Activated B cell treated with CpG ODN at 0.5 μM for 24 hours (primary cell): Measurements from ENCODE around the gene ZNF341. TPM values are rescaled to one million over a fixed set of nuclear protein-coding genes. Genes with fewer than 3 reads are reported as not detected.

Source experiments
- ATAC-seq: fragments of 200-7000 bp; cut with Tn5 transposase; one replicate; pipeline ENCODE4 v1.10.0; 2021; ENCODE audit warnings: low read depth, mild to moderate bottlenecking, moderate library complexity
- CTCF ChIA-PET: fragments of 350-600 bp; sonication (Branson Sonifier 250); formaldehyde crosslinking; loops from one replicate; lab custom pipeline; 2021; ENCODE audit warnings: antibody characterized with exemption; lab: Charles Lee
- POLR2A ChIA-PET: fragments of 350-600 bp; sonication (Branson Sonifier 250); formaldehyde crosslinking; loops from one replicate; lab custom pipeline; 2021; ENCODE audit warnings: antibody characterized with exemption; lab: Charles Lee
- DNase-seq: peaks from one replicate; pipeline ENCODE4 v3.0.0; 2022
- H3K27ac Mint-ChIP-seq: one replicate; pipeline ENCODE4 v1.8.0; 2020; ENCODE audit warnings: mixed read lengths
- H3K27me3 Mint-ChIP-seq: one replicate; pipeline ENCODE4 v1.8.0; 2021; ENCODE audit warnings: mixed read lengths
- H3K36me3 Mint-ChIP-seq: one replicate; pipeline ENCODE4 v1.8.0; 2021; ENCODE audit warnings: low read depth, mixed read lengths
- H3K4me1 Mint-ChIP-seq: one replicate; pipeline ENCODE4 v1.8.0; 2021; ENCODE audit warnings: mixed read lengths
- H3K4me3 Mint-ChIP-seq: one replicate; pipeline ENCODE4 v1.8.0; 2020; ENCODE audit warnings: mild to moderate bottlenecking, mixed read lengths
- H3K9me3 Mint-ChIP-seq: one replicate; pipeline ENCODE4 v1.8.0; 2020; ENCODE audit warnings: mixed read lengths
- intact Hi-C: fragments of 100-400 bp; cut with micrococcal nuclease; formaldehyde crosslinking; loops from one replicate; pipeline ENCODE4 v1.15.1; 2024
- total RNA-seq: library from RNA; stranded (reverse); gene quantifications from 2 replicates; pipeline ENCODE4 v1.2.3, GENCODE V29; 2022
- TF ChIP-seq, protein P1 (sequence below): fragments of 200-600 bp; IDR thresholded peaks from one replicate; pipeline ENCODE4 v1.8.0; 2022; ENCODE audit warnings: antibody characterized with exemption, mild to moderate bottlenecking

The ZNF341 gene
- total RNA-seq, 1 donor from 2014 or later: 10.1 TPM

- TF ChIP-seq, protein P1, sequence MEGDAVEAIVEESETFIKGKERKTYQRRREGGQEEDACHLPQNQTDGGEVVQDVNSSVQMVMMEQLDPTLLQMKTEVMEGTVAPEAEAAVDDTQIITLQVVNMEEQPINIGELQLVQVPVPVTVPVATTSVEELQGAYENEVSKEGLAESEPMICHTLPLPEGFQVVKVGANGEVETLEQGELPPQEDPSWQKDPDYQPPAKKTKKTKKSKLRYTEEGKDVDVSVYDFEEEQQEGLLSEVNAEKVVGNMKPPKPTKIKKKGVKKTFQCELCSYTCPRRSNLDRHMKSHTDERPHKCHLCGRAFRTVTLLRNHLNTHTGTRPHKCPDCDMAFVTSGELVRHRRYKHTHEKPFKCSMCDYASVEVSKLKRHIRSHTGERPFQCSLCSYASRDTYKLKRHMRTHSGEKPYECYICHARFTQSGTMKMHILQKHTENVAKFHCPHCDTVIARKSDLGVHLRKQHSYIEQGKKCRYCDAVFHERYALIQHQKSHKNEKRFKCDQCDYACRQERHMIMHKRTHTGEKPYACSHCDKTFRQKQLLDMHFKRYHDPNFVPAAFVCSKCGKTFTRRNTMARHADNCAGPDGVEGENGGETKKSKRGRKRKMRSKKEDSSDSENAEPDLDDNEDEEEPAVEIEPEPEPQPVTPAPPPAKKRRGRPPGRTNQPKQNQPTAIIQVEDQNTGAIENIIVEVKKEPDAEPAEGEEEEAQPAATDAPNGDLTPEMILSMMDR: no peak
- ATAC-seq (no peak), DNase-seq (no peak)
- ChIA-PET POLR2A (interaction anchor here (0.5 to 2.0 kb wide), 3 partner anchors 10 to 291 kb away, joined by 4 to 10 read pairs (median 9); partner anchors contain the start of genes CHMP4B and EIF2S2), CTCF (interaction anchor here (0.7 to 0.8 kb wide), 2 partner anchors 9 to 52 kb away, joined by 3 read pairs; no protein-coding TSS in a partner anchor)
- Mint-ChIP-seq H3K27ac (no peak overlapping the region), H3K4me1 (peaks cover 82% of the 10 kb centered on the region), H3K9me3 (no peaks in the 10 kb centered on the region), H3K4me3 (no peak overlapping the region), H3K27me3 (no peaks in the 10 kb centered on the region), H3K36me3 (peaks cover 54% of the 10 kb centered on the region)
- intact Hi-C loops: no loop called here
Measured at GRCh38 chr20:33821270-33821836, 89.6 kb downstream of the ZNF341 start.

DNA sequence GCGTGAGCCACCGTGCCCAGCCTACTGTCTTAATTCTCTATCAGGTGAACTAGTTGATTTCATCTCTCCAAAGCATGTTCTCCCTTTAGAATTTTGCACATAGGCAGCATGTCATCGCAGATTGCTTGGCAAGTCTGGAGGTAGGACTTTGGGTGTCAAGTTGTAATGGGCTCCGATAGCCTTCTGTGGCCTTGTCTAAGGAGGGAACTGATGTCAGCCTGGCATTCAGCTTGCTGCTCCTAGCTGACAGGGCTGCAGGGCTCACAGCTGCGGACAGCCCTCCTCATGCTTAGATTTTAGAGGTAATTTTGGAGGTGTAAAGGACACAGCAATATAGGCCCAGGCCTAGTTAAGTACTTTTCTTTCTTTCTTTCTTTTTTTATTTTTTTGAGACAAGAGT lies 90.6 kb downstream of the ZNF341 start:
- no peak overlapping the region for H3K4me3 Mint-ChIP-seq
- DNase-seq (no peak), ATAC-seq (no peak)
- H3K27ac Mint-ChIP-seq: no peak overlapping the region
- ChIA-PET POLR2A (interaction anchor here (0.9 kb wide), 1 partner anchor 290 kb away, joined by 3 read pairs; the partner anchor contains the start of gene EIF2S2), CTCF (no interaction called here)
- no peaks in the 10 kb centered on the region for H3K27me3 Mint-ChIP-seq
- H3K36me3 Mint-ChIP-seq: peaks cover 49% of the 10 kb centered on the region
- H3K4me1 Mint-ChIP-seq: peaks cover 82% of the 10 kb centered on the region
- TF ChIP-seq, protein P1: no peak
- intact Hi-C loops: no loop called here
- H3K9me3 Mint-ChIP-seq: no peaks in the 10 kb centered on the region

DNA sequence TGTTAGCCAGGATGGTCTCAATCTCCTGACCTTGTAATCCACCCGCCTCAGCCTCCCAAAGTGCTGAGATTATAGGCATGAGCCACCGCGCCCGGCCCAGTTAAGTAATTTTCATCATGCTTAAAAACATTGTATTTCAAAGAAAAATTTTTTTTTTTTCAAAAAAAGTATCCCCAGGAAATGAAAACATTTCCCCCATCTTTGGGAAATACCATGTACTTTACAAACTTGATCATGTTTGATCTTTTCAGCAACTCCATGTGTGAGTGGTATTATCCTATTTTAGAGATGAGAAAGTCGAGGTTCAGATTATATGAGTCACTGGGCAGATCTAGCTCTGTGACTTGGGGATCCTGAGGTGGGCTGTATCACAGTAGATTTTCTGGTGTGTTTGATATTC lies 91.2 kb downstream of the ZNF341 start:
- TF ChIP-seq, protein P1: no peak
- ATAC-seq (no peak), DNase-seq (no peak)
- H3K36me3 Mint-ChIP-seq: peaks cover 44% of the 10 kb centered on the region
- intact Hi-C loops: no loop called here
- H3K27me3 Mint-ChIP-seq: no peaks in the 10 kb centered on the region
- H3K4me3 Mint-ChIP-seq: no peak overlapping the region
- no peak overlapping the region for H3K27ac Mint-ChIP-seq
- peaks cover 82% of the 10 kb centered on the region for H3K4me1 Mint-ChIP-seq
- H3K9me3 Mint-ChIP-seq: no peaks in the 10 kb centered on the region
- POLR2A ChIA-PET: interaction anchor here (0.9 kb wide), 1 partner anchor 289 kb away, joined by 3 read pairs; the partner anchor contains the start of gene EIF2S2
- CTCF ChIA-PET: no interaction called here

DNA sequence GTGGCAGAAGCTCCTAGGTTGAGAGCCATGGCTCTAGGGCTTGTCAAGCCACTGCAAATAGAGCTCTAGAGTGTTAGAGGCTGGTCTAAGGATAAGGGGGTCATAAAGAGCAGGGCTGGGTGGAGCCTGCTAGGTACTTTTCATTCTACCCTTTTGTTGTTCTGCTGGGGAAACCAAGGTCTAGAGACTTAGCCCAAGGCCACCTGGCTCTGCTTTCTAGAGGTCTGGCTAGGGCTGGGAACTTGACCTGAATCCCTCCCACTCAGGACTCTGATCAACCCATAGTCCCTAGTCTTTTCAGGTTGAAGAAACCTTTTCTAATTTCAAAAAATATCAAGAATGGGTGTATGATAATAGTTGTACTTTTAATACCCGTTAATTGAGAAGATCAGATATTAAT lies 93.1 kb downstream of the ZNF341 start:
- TF ChIP-seq, protein P1: no peak
- CTCF ChIA-PET: no interaction called here
- Mint-ChIP-seq H3K4me1 (peaks cover 82% of the 10 kb centered on the region), H3K4me3 (no peak overlapping the region), H3K27ac (peak overlapping the region; percentile 19), H3K9me3 (no peaks in the 10 kb centered on the region), H3K27me3 (no peaks in the 10 kb centered on the region), H3K36me3 (peaks cover 39% of the 10 kb centered on the region)
- ATAC-seq: no peak
- POLR2A ChIA-PET: interaction anchor here (0.9 to 1.1 kb wide), 2 partner anchors 14 to 169 kb away, joined by 3 read pairs; partner anchors contain the start of genes CHMP4B and RALY
- DNase-seq: no peak
- intact Hi-C loops: no loop called here
